ENCODE results near the gene DSCAM.

- TF ChIP-seq, protein P1, sequence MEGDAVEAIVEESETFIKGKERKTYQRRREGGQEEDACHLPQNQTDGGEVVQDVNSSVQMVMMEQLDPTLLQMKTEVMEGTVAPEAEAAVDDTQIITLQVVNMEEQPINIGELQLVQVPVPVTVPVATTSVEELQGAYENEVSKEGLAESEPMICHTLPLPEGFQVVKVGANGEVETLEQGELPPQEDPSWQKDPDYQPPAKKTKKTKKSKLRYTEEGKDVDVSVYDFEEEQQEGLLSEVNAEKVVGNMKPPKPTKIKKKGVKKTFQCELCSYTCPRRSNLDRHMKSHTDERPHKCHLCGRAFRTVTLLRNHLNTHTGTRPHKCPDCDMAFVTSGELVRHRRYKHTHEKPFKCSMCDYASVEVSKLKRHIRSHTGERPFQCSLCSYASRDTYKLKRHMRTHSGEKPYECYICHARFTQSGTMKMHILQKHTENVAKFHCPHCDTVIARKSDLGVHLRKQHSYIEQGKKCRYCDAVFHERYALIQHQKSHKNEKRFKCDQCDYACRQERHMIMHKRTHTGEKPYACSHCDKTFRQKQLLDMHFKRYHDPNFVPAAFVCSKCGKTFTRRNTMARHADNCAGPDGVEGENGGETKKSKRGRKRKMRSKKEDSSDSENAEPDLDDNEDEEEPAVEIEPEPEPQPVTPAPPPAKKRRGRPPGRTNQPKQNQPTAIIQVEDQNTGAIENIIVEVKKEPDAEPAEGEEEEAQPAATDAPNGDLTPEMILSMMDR (IDR thresholded peaks at IDR 0.05) = no peak
- no peak for TF ChIP-seq POLR2A (IDR thresholded peaks at IDR 0.05)
These were observed 39.0 kb upstream of the DSCAM start for GRCh38 chr21:40886006-40886405.
